HG02798 (cell line): ENCODE data around the gene ZNF234.
"Not testable (repeated sequence)": the region's sequence is repeated elsewhere in the genome, so short reads cannot be mapped to it uniquely, and the experiment has no call there.

Experiments
- ATAC-seq: cut with Tn5 transposase; IDR thresholded peaks from one replicate; pipeline ENCODE4 v1.9.1; 2021; ENCODE audit warnings: mild to moderate bottlenecking; ENCODE audit not compliant: unreplicated experiment, poor library complexity

ZNF234 gene

DNA sequence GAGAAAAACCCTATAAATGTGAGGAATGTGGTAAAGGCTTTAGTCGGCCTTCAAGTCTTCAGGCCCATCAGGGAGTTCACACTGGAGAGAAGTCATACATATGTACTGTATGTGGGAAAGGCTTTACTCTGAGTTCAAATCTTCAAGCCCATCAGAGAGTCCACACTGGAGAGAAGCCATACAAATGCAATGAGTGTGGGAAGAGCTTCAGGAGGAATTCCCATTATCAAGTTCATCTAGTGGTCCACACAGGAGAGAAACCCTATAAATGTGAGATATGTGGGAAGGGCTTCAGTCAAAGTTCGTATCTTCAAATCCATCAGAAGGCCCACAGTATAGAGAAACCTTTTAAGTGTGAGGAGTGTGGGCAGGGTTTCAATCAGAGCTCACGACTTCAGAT lies 35.2 kb downstream of the ZNF234 start:
- ATAC-seq = no peak

DNA sequence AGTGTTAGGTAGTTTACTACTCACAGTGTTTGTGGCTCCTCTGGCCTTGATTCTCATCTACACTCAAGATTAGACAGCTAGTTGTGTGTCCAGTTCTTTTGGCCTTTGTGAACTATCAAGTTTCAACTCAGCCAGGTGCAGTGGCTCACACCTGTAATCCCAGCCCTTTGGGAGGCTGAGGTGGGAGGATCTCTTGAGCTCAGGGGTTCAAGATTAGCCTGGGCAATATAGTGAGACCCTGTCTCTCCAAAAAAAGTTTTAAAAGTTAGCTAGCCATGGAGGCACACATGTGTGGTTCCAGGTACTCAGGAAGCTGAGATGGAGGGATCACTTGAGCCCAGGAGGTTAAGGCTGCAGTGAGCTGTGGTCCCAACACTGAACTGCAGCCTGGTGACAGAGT lies 39.6 kb downstream of the ZNF234 start:
- ATAC-seq = no peak

DNA sequence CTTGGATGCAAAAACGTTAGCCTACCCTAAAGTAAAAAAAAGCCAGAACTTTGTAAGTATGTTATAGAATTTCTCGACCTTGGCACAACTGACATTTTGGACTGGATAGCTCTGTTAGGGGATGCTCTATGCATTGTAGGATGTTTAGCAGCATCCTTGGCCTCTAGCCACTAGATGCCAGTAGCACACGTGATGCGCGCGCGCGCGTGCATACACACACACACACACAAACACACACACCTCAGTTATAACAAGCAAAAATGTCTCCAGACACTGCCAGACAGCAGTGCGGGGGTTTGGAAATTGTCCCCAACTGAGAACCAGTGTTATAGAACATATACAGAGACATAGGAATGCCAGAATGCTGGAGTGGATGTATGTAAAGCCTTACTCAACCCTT lies 40.8 kb downstream of the ZNF234 start:
- ATAC-seq = no peak

DNA sequence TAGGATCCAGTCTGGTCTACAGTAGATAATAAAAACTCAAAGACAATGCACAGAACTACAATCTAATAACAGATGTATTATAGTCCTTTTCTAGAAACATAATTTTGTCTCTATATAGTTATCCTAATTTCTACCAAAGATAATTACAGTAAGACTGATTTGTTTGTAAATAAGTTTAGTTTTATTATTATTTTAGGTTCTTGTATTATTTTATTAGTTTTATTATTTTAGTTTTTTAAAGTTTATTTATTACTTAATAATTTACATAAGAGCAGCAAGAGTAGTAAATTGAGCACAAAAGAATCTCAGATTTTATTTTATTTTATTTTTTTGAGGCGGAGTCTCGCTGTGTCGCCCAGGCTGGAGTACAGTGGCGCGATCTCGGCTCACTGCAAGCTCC lies 48.7 kb downstream of the ZNF234 start:
- no peak for ATAC-seq

DNA sequence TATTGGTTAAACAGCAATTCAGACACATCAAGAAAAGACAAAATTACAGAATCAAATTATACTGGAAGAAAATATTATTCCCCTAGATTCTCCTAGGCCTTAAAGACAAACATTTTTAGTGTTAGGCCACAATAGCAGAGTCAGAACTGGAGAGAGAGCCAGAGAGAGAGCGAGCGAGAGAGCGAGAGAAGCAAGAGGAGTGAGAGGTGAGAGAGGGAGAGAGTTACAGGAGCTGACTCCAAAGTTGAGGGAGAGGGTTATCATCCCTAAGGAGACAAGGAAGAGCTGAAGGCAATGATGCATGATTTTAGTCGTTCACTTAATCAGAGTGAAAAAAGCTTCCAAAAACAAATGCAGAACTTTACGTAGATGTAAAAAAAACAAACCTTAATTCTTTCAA lies 50.8 kb downstream of the ZNF234 start:
- ATAC-seq = no peak

DNA sequence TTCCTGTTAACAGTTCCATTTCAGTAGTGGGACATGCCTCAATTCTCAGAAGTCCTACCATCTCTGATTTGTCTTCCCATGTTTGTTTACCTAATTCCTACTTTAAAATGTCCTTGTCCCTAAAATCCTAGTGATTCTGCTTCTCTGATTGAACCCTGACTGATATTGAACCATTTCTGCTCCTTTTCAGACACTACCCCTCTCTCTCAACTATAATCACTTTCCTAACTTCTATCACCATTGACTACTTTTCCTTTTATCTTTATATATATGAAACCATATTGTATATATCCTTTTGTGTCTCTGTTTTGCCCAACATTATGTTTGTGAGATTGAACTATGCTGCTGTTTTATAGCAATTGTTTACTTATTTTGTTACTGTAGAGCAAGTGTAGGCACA lies 55.4 kb downstream of the ZNF234 start:
- no peak for ATAC-seq

DNA sequence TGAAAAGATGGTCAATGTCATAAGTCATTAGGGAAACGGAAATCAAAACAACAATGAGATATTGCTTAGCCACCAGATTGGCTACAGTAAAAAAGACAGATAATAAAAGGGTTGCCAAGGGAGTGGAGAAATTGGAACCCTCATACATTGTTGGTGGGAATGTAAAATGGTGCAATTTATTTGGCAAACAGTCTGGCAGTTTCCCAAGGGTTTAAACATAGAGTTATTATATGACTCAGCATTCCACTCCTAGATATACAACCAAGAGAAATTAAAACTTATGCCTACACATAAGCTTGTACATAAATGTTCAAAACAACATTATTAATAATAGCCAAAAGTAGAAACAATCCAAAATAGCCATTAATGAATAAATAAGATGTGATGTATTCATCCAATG lies 61.1 kb downstream of the ZNF234 start:
- no peak for ATAC-seq

DNA sequence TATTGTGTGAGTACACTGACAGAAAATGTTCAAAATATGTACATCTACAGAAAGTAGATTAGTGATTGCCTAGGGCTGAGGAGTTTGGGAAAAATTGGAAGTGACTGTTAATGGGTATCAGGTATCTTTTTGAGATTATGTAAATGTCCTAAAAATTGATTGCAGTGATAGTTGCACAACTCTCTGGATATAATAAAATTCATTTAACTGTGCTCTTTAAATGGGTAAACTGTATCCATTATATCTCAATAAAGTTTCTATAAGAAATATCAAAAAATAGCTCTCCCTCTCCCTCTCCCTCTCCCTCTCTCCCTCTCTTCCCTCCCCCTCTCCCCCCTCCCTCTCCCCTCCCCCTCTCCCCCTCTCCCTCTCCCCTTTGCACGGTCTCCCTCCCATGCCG lies 61.6 kb downstream of the ZNF234 start:
- ATAC-seq = no peak

DNA sequence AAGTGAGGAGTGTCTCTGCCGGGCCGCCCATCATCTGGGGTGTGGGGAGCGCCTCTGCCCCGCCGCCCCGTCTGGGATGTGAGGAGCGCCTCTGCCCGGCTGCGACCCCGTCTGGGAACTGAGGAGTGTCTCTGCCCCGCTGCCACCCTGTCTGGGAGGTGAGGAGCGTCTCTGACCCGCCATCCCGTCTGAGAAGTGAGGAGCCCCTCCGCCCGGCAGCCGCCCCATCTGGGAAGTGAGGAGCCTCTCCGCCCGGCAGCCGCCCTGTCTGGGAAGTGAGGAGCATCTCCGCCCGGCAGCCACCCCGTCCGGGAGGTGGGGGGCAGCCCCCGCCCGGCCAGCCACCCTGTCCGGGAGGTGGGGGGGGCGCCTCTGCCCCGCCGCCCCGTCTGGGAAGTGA lies 62.5 kb downstream of the ZNF234 start:
- not testable (repeated sequence) for ATAC-seq

DNA sequence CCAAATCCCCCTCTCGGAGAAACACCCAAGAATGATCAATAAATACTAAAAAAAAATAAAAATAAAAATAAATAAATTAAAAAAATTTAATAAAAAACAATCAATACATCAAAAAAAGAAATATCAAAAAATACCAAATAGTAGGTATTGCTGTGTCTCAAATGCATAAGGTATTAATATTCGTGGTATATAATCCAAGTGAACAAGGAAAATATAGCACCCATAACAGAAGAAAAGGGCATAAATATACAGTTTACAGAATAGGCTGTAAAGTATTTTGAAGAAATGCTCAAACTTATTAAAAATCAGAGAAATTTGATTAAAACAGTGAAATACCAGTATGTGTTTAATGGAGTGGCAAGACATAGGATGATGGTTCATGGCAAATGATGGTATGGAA lies 63.4 kb downstream of the ZNF234 start:
- no peak for ATAC-seq

DNA sequence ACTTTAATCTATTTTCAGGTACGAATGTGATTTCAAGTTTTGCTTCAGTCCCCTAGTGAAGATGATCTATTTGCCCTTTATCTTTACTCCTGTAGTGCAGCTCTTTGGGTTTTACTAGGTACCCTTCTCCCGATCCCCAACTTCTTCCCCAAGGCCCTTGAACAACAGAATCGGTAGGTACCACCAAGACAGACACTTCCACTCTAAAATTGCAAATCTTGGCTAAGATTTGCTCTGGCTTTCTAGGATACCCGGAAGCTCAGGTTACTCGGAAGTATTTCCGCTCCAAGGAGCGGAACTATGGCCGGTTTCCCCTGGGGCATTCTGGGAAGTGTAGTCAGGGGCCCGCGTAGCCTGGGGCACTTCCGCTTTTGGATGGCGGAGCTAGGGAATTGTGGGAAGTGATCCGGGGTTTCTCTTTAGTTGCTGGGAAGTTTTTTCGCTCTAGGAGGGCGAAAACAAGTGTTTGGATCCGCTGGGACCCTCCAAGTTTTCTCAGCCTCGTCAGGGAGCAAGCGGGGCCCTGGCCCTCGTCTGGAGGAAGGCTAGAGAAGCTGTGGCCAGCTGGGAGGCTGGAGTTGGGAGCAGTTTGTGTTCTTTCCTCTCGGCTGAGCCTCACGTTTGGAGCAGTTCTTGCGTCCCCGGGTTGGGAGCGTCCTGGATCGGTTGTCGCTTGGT lies 65.9 kb downstream of the ZNF234 start:
- ATAC-seq = peak; percentile 98
